Caki2 (cell line): ENCODE results near the gene ZDHHC4. TPM values are rescaled to one million over a fixed set of nuclear protein-coding genes. Genes with fewer than 3 reads are reported as not detected.
"Not testable (repeated sequence)": the region's sequence is repeated elsewhere in the genome, so short reads cannot be mapped to it uniquely, and the experiment has no call there.

ENCODE experiments used
- DNase-seq: peaks from one replicate; pipeline ENCODE4 v3.0.0-alpha.2; 2015; ENCODE audit warnings: low read depth
- in situ Hi-C: cut with HindIII; loops from 2 replicates; pipeline ENCODE4 v1.10.0; 2016; ENCODE audit warnings: low sequenced_read_pairs, low pct_unique_long_range_greater_than_20kb, mixed read lengths
- total RNA-seq: library from RNA; depleted of rRNA; stranded (reverse); fragments of >200 nt; shearing (Covaris generic); gene quantifications from 2 replicates; pipeline ENCODE4 v1.2.3, GENCODE V29; 2014; ENCODE audit warnings: low replicate concordance

The ZDHHC4 gene
- total RNA-seq, 1 experiment from 2014 or later: 103 TPM

GRCh38 chr7:6556196-6556595 is 21.1 kb upstream of the ZDHHC4 start:
- in situ Hi-C loops: no loop called here
- no peak for DNase-seq

GRCh38 chr7:6558837-6559236 is 18.4 kb upstream of the ZDHHC4 start:
- DNase-seq: no peak
- in situ Hi-C loops: no loop called here

DNA sequence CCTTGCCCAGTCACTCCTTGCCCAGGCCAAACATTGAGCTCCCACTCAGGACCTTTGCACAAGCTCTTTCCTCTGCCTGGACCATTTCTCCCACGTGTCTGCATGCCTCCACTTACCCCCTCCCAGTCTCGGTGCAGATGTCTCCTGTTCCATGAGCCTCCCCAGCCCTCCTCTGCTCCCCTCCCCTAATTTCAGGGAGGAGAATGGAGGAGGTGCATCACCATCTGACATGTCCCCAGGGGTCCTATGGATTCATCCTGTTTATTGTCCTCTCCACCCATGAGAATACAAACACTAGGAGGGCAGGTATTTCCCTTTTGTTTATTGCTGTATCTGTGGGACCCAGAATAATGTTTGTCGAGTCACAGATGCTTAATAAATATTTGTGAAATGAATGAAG is 17.4 kb upstream of the ZDHHC4 start:
- DNase-seq: no peak
- in situ Hi-C loops: no loop called here

DNA sequence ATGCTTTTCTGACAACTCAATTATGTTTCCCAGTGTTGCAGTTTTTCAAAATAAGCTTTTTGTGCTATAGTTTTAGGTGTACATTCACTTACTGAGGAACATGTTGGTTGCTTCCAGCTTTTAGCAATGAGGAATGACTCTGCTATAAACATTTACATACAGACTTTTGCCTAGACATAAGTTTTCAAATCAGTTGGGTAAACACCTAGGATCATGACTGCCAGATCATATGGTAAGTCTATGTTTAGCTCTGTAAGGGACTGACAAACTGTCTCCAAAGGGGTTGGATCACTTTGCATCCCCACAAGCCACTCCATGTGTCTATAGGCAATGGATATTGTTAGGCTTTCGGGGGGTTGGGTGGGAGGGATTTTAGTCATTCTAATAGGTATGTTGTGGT is 15.1 kb upstream of the ZDHHC4 start:
- no peak for DNase-seq

GRCh38 chr7:6563936-6564770 is 13.1 kb upstream of the ZDHHC4 start:
- in situ Hi-C loops: no loop called here

More for the DNA sequence above, 15.1 kb upstream of the ZDHHC4 start:
- in situ Hi-C loops: no loop called here

GRCh38 chr7:6565655-6566054 is 11.6 kb upstream of the ZDHHC4 start:
- no peak for DNase-seq
- in situ Hi-C loops: no loop called here

More at GRCh38 chr7:6563936-6564770, 13.1 kb upstream of the ZDHHC4 start:
- DNase-seq: no peak

GRCh38 chr7:6567886-6568285 is 9.4 kb upstream of the ZDHHC4 start:
- DNase-seq: no peak
- in situ Hi-C loops: no loop called here

- no peak for DNase-seq
- in situ Hi-C loops: no loop called here
Observed at GRCh38 chr7:6571160-6571779, 6.0 kb upstream of the ZDHHC4 start.

DNA sequence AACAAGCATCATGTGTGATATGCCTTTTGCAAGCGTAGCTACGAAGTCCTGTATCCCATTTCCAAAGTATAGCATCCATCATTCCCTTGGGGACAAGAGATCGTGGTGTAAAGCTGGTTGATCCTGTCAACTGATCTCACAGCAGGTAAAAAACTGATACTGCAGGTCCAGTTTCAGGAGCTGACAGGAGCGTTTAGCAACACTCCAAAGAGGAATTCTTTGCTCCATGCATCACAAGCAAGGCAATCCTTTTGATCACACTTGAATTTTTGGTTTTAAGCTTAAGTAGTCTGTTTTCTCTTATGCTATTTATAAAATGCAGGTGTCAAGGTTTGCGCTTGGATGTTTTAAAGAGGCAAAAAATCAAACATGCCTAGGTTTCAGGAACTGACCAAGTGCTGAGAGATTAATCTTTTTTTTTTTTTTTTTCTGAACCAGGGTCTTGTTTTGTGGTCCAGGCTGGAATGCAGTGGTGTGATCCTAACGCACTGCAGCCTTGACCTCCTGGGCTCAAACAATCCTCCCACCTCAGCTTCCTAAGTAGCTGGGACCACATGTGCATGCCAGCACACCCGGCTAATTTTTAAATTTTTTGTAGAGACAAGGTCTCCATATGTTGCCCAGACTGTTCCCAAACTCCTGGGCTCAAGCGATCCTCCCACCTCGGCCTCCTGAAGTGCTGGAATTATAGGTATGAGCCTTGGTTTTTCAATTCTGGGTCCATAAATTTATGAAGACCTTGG is 1.8 kb upstream of the ZDHHC4 start:
- in situ Hi-C loops: no loop called here
- DNase-seq: no peak

DNA sequence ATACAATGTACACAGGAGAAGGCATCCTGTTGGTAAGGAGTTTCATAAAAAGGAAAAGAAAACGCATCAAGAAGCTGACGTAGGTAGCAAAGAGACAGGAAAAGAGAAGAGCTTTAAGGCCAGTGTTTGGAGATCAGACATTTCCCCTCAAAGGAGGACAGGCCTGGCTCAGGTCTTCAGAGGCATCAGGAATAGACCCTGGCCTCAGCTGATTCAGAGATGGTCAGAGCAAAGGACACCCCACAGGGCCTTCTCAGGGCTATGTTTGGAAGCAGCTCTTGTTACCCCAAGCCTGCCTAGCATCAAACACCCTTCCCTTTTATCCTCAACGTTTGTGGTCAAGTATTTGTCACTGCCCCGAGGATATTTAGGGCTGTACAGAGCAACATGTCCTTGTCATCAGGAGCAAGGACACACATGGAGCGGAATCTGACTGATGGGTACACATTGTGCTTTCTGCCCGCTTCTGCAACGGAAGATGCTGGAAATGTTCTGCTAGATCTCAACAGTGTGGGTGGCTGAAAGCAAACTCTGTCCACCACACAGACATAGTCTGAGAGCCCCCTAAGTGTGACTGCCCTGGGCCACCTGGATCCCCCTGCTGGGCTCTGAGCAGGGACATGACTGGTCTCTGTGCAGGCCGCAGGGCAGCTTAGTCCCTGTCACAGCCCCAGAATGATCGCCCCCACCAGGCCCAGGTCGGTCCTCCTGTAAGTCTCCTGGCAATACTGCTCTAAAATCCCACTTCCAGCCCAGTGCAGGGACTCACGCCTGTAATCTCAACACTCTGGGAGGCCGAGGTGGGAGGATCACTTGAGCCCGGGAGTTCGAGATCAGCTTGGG is 1.0 kb upstream of the ZDHHC4 start:
- in situ Hi-C loops: no loop called here
- DNase-seq: no peak

- DNase-seq, in situ Hi-C loops: not testable (repeated sequence)
Observed at GRCh38 chr7:6576867-6577368, 336 bp upstream of the ZDHHC4 start.

GRCh38 chr7:6578114-6579084 is 1.1 kb downstream of the ZDHHC4 start:
- peak; percentile 30 for DNase-seq
- in situ Hi-C loops: no loop called here

DNA sequence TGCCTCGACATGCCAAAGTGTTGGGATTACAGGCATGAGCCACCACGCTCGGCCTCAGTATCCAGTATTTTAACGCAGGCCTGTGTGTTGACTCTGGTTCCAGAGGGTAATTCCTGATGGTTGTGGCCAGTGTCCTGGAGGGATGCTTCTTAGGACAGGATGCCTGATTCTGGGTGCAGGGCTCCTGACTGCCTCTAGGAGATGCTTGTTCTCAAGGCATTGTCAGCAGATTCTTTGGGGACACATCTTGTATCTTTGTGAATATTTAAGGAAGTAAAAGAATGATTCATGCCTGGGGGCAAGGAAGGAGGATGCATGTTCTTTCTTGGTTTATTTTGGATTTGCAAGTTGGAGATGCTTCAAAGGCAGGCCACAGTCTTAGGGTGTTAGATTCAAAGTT is 2.2 kb downstream of the ZDHHC4 start:
- no peak for DNase-seq
- in situ Hi-C loops: no loop called here

DNA sequence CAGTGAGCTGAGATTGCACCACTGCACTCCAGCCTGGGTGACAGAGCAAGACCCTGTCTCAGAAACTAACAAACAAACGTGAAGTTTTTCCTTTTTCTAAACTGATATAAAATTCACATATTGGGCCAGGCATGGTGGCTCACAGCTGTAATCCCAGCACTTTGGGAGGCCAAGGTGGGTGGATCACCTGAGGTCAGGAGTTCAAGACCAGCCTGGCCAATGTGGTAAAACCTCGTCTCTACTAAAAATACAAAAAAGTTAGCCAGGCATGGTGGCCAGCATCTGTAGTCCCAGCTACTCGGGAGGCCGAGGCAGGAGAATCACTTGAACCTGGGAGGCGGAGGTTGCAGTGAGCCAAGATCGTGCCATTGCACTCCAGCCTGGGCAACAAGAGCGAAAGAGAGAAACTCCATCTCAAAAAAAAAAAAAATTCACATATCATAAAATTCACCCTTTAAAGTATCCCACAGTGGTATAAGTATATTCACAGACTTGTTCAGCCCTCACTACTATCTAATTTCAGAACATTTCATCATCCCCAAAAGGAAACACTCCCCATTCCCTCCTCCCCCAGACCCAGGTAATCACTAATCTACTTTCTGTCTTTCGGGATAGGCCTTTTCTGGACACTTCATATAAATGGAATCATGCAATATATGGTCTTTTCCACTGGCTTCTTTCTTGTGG is 8.6 kb downstream of the ZDHHC4 start:
- in situ Hi-C loops, DNase-seq: not testable (repeated sequence)

- no peak for DNase-seq
- in situ Hi-C loops: no loop called here
Observed at GRCh38 chr7:6588566-6588965, 11.3 kb downstream of the ZDHHC4 start.

GRCh38 chr7:6589151-6589828 is 12.0 kb downstream of the ZDHHC4 start:
- in situ Hi-C loops: no loop called here
- DNase-seq: peak; percentile 14
